H9 (cell line): ENCODE measurements around the gene SH3PXD2B. TPM values are rescaled to one million over a fixed set of nuclear protein-coding genes. Genes with fewer than 3 reads are reported as not detected.

Experiments
- DNase-seq: peaks from one replicate; pipeline ENCODE4 v3.0.0-alpha.2; 2017
- H2AFZ ChIP-seq: one replicate; pipeline ENCODE4 v1.6.1; 2013; ENCODE audit warnings: mild to moderate bottlenecking, low read length, control low read depth, moderate library complexity
- H2AK5ac ChIP-seq: 2 replicates; pipeline ENCODE4 v1.6.1; 2013; ENCODE audit warnings: low read length, control low read depth, mixed read lengths; ENCODE audit not compliant: insufficient read length
- H2BK120ac ChIP-seq: one replicate; pipeline ENCODE4 v1.6.1; 2013; ENCODE audit warnings: low read depth, mild to moderate bottlenecking, low read length, control low read depth, inconsistent platforms; ENCODE audit not compliant: poor library complexity, severe bottlenecking
- H2BK12ac ChIP-seq: 2 replicates; pipeline ENCODE4 v1.6.1; 2013; ENCODE audit warnings: low read length, control low read depth, mixed read lengths, low read depth; ENCODE audit not compliant: insufficient read length
- H2BK15ac ChIP-seq: 2 replicates; pipeline ENCODE4 v1.6.1; 2013; ENCODE audit warnings: low read depth, low read length, control low read depth
- H2BK20ac ChIP-seq: one replicate; pipeline ENCODE4 v1.6.1; 2013; ENCODE audit warnings: low read depth, mild to moderate bottlenecking, low read length, control low read depth, inconsistent platforms; ENCODE audit not compliant: poor library complexity, severe bottlenecking
- H2BK5ac ChIP-seq: 2 replicates; pipeline ENCODE4 v1.6.1; 2013; ENCODE audit warnings: low read length, control low read depth, mixed read lengths; ENCODE audit not compliant: insufficient read length
- H3K14ac ChIP-seq: 2 replicates; pipeline ENCODE4 v1.6.1; 2013; ENCODE audit warnings: low read length, control low read depth; ENCODE audit not compliant: insufficient read depth
- H3K18ac ChIP-seq: 2 replicates; pipeline ENCODE4 v1.6.1; 2013; ENCODE audit warnings: low read depth, mild to moderate bottlenecking, mixed read lengths, low read length, control low read depth; ENCODE audit not compliant: insufficient read length
- H3K23ac ChIP-seq: 2 replicates; pipeline ENCODE4 v1.6.1; 2013; ENCODE audit warnings: low read length, control low read depth, mixed read lengths, low read depth; ENCODE audit not compliant: insufficient read length
- H3K23me2 ChIP-seq: 2 replicates; pipeline ENCODE4 v1.6.1; 2013; ENCODE audit warnings: low read depth, mild to moderate bottlenecking, mixed read lengths, low read length, control low read depth; ENCODE audit not compliant: insufficient read length, poor library complexity, severe bottlenecking
- H3K27ac ChIP-seq: 2 replicates; pipeline ENCODE4 v1.5.1; 2013; ENCODE audit warnings: low read length, control low read depth, mixed read lengths, low read depth; ENCODE audit not compliant: insufficient read length
- H3K27me3 ChIP-seq: 2 replicates; pipeline ENCODE4 v1.6.1; 2013; ENCODE audit warnings: low read length, control low read depth, inconsistent platforms; ENCODE audit not compliant: insufficient read depth
- H3K4ac ChIP-seq: 2 replicates; pipeline ENCODE4 v1.6.1; 2013; ENCODE audit warnings: low read depth, mild to moderate bottlenecking, control low read depth, inconsistent platforms, low read length, moderate library complexity
- H3K4me1 ChIP-seq: 2 replicates; pipeline ENCODE4 v1.6.1; 2013; ENCODE audit warnings: low read length, control low read depth, inconsistent platforms; ENCODE audit not compliant: insufficient read depth
- H3K4me2 ChIP-seq: 2 replicates; pipeline ENCODE4 v1.6.1; 2013; ENCODE audit warnings: low read length, control low read depth, mixed read lengths; ENCODE audit not compliant: insufficient read length, insufficient read depth
- H3K56ac ChIP-seq: 2 replicates; pipeline ENCODE4 v1.6.1; 2013; ENCODE audit warnings: low read depth, mild to moderate bottlenecking, mixed read lengths, low read length, control low read depth; ENCODE audit not compliant: insufficient read length
- H3K79me1 ChIP-seq: 2 replicates; pipeline ENCODE4 v1.6.1; 2013; ENCODE audit warnings: low read depth, mild to moderate bottlenecking, moderate library complexity, low read length, control low read depth, inconsistent platforms; ENCODE audit not compliant: insufficient read depth, poor library complexity, severe bottlenecking
- H3K79me2 ChIP-seq: 2 replicates; pipeline ENCODE4 v1.6.1; 2013; ENCODE audit warnings: low read length, control low read depth, inconsistent platforms; ENCODE audit not compliant: insufficient read depth
- H3K9ac ChIP-seq: 2 replicates; pipeline ENCODE4 v1.6.1; 2013; ENCODE audit warnings: low read length, control low read depth, mixed read lengths; ENCODE audit not compliant: insufficient read length; ENCODE audit errors: extremely low read depth
- H3K9me3 ChIP-seq: one replicate; pipeline ENCODE4 v1.6.1; 2013; ENCODE audit warnings: low read depth, low read length, inconsistent platforms; ENCODE audit not compliant: control insufficient read depth
- H3T11ph ChIP-seq: one replicate; pipeline ENCODE4 v1.6.1; 2013; ENCODE audit warnings: mild to moderate bottlenecking, low read length, control low read depth, inconsistent platforms
- H4K20me1 ChIP-seq: one replicate; pipeline ENCODE4 v1.6.1; 2013; ENCODE audit not compliant: control insufficient read depth, insufficient read length, insufficient read depth
- H4K5ac ChIP-seq: 2 replicates; pipeline ENCODE4 v1.6.1; 2013; ENCODE audit warnings: low read depth, mild to moderate bottlenecking, mixed read lengths, low read length, control low read depth; ENCODE audit not compliant: insufficient read length
- H4K8ac ChIP-seq: replicated peaks from 2 replicates; pipeline ENCODE4 v1.6.1; 2013; ENCODE audit warnings: low read length, control low read depth, mixed read lengths, low read depth; ENCODE audit not compliant: insufficient read length
- H4K91ac ChIP-seq: 2 replicates; pipeline ENCODE4 v1.6.1; 2013; ENCODE audit warnings: low read depth, mild to moderate bottlenecking, moderate library complexity, mixed read lengths, low read length, control low read depth; ENCODE audit not compliant: insufficient read length
- H3K27ac Mint-ChIP-seq, 3 experiments: 2 replicates in 2 of 3; 3 replicates in 1 of 3; pipeline ENCODE4 v1.8.0; 2020 to 2021; ENCODE audit warnings: mixed read lengths in 3 of 3, mild to moderate bottlenecking in 1 of 3, moderate library complexity in 1 of 3
- H3K27me3 Mint-ChIP-seq: 2 replicates; pipeline ENCODE4 v1.8.0; 2021; ENCODE audit warnings: low read depth, mild to moderate bottlenecking, moderate library complexity, mixed read lengths
- H3K36me3 Mint-ChIP-seq, 3 experiments: 2 replicates in 2 of 3; 3 replicates in 1 of 3; pipeline ENCODE4 v1.8.0; 2020 to 2021; ENCODE audit warnings: low read depth in 3 of 3, mixed read lengths in 3 of 3; ENCODE audit not compliant: insufficient read depth in 1 of 3
- H3K4me1 Mint-ChIP-seq, 2 experiments: 2 replicates each; pipeline ENCODE4 v1.8.0; 2020; ENCODE audit warnings: mixed read lengths in 2 of 2
- H3K4me3 Mint-ChIP-seq, 2 experiments: 2 replicates in 1 of 2; 3 replicates in 1 of 2; pipeline ENCODE4 v1.8.0; 2020 to 2021; ENCODE audit warnings: mild to moderate bottlenecking in 2 of 2, mixed read lengths in 2 of 2, moderate library complexity in 1 of 2
- H3K9me3 Mint-ChIP-seq, 2 experiments: 2 replicates in 1 of 2; 3 replicates in 1 of 2; pipeline ENCODE4 v1.8.0; 2020; ENCODE audit warnings: mild to moderate bottlenecking in 2 of 2, mixed read lengths in 2 of 2, moderate library complexity in 1 of 2
- CTCF ChIP-seq: fragments of 200-600 bp; sonication (generic); conservative IDR thresholded peaks from 3 replicates; pipeline ENCODE4 v1.8.0; 2021; ENCODE audit warnings: antibody characterized with exemption, mild to moderate bottlenecking
- WGBS: extraction: QIAGEN DNeasy Blood & Tissue Kit; methylation state at CpG from one replicate; pipeline ENCODE4 v1.1.7; 2013; ENCODE audit warnings: missing lambda C conversion rate, low lambda C conversion rate, mixed read lengths; ENCODE audit not compliant: insufficient read length; ENCODE audit errors: extremely low coverage; 5-methylcytosine and 5-hydroxymethylcytosine counted together
- long read RNA-seq: library from polyadenylated mRNA; unstranded; transcript quantifications from one replicate; pipeline ENCODE4 v2.0.0, GENCODE V29; 2020
- total RNA-seq: library from RNA; stranded (reverse); gene quantifications from 2 replicates; pipeline ENCODE4 v1.2.1, GENCODE V29; 2021

Gene SH3PXD2B
- total RNA-seq: 48.1 and 49.0 TPM in 2 replicates
- long read RNA-seq, partial matches to known transcripts: 2 of 28 reads
- long read RNA-seq, other reads (novel, unspliced or antisense): 26 of 28 reads

GRCh38 chr5:172454358-172455086 is at the start of gene SH3PXD2B:
Gene SH3PXD2B (minus strand): TSS chr5:172454525. CDS start chr5:172454352, 173 bp downstream.
- WGBS: no CpG with 5 or more reads among the region's 89 CpGs

More at GRCh38 chr5:172454358-172455086, at the start of gene SH3PXD2B:
- Histone ChIP-seq H3K23me2 (peaks cover 8% of the 10 kb centered on the region), H3T11ph (no peak within 1 kb of the TSS), H4K20me1 (no peaks in the 10 kb centered on the region), H3K79me1 (peaks cover 2% of the 10 kb centered on the region), H3K4me1 (0 out of 2 replicates have a peak, but pooled peaks cover 2% of the 10 kb centered on the region), H3K27ac (no peak within 1 kb of the TSS), H3K14ac (peak within 1 kb of the TSS; percentile 30; the same call in 1 of the 2 replicates), H3K4ac (no peak within 1 kb of the TSS), H4K91ac (no peak within 1 kb of the TSS), H3K56ac (no peak within 1 kb of the TSS), H2AFZ (no peak within 1 kb of the TSS), H3K9me3 (no peaks in the 10 kb centered on the region), H4K5ac (no peak within 1 kb of the TSS), H2BK12ac (no peak within 1 kb of the TSS), H2BK15ac (no peak within 1 kb of the TSS), H2BK20ac (no peak within 1 kb of the TSS), H3K18ac (peak within 1 kb of the TSS; percentile 66), H2AK5ac (no peak within 1 kb of the TSS), H4K8ac (no peak within 1 kb of the TSS), H2BK5ac (no peak within 1 kb of the TSS), H3K23ac (no peak within 1 kb of the TSS), H3K27me3 (no peaks in the 10 kb centered on the region), H3K79me2 (peaks cover 2% of the 10 kb centered on the region; the same call in 1 of the 2 replicates), H3K4me2 (peak within 1 kb of the TSS; percentile 60), H3K9ac (peak within 1 kb of the TSS; percentile 51), H2BK120ac (no peak within 1 kb of the TSS)
- peak; percentile 85 for DNase-seq
- Mint-ChIP-seq H3K36me3 (peaks cover 3 to 19% (median 6%) of the 10 kb centered on the region in 3 experiments; a peak in 6 of 7 replicates), H3K4me3 (peak within 1 kb of the TSS; percentile 83 to 87), H3K9me3 (peaks cover 0 to 3% of the 10 kb centered on the region in 2 experiments; a peak in 1 of 5 replicates), H3K4me1 (peaks cover 36 to 60% of the 10 kb centered on the region in 2 experiments), H3K27ac (peak within 1 kb of the TSS; percentile 89 to 94 (median 92)), H3K27me3 (peaks cover 7% of the 10 kb centered on the region)
- no peak for TF ChIP-seq CTCF
